Ammon's horn (tissue), 1 donor: ENCODE data around the gene PICK1.

Source experiments
- DNase-seq: peaks from one replicate; pipeline ENCODE4 v3.0.0-alpha.2; 2016; ENCODE audit warnings: low spot score

Gene PICK1

DNA sequence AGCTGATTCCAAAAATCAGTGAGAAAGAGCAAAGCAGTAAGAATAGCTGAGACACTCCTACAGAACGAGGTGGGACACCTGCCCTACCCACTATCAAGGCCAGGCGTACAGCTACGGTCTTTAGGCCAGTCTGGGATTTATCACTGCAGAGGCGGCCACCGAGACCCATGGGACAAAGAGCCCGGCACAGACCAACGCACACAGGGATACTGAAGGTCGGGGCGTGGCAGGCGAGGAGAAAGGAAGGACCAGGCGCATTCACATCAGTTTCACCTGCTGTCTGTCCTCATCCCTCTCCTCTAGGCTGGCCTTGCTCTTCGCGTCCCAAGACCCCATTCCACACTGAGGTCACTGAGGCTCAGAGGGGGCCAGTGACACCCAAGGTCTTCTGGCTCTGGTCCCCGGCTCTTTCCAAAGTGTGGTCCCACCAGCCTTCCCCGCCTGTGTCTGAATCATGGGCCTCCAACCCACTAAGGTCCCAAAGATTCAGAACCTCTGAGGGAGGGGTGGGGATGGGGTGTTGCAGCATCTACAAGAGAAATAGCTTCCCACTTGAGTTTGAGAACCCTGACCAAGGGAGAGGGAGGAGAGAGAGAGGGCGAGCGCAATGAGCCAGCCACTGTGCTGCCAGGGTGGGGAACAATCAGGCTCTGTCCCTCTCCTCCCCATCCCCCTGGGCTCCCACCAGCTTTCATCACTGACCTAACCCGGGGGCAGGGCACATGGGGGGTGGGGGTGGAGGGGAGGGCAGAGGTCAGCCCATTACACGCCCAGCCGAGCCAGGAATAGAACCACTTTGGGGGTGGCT lies 7.2 kb upstream of the PICK1 start:
- peak; percentile 94 for DNase-seq

DNA sequence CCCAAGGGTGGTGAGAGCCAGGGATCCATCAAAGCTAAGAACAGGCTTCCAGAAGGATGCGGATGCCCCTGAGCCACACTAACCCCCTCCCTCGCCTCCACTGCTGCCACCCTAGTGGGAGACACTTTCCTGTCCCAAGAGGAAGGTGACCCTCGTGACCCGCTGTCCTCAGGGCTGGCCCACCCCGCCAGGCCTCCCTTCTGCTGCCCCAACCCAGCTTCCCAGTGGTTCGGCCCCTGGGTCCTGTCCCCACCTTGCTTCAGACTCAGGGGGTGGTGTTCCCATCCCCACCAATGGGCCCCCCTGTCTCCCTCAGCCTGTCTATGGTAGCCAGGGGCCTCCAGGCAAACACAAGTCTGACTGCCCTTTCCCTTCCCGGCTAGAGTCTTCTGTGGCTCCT lies 6.5 kb upstream of the PICK1 start:
- no peak for DNase-seq

DNA sequence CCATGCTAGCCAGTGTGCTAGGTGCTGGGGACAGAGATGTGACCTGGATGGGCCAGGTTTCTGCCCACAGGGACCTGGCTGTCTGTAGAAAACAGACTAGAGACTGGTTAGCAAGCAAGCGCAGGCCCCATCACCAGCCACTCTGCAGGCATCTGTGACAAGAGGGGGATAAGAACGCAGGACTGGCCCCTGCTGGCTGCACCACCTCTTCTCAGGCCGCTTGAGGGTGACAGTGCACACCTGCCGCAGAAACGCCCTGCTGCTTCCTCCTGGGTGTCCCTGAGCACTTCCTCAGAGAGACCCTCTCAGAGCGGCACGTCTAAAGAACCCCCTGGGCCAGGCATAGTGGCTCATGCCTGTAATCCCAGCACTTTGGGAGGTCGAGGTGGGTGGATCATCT lies 5.9 kb upstream of the PICK1 start:
- DNase-seq = no peak

DNA sequence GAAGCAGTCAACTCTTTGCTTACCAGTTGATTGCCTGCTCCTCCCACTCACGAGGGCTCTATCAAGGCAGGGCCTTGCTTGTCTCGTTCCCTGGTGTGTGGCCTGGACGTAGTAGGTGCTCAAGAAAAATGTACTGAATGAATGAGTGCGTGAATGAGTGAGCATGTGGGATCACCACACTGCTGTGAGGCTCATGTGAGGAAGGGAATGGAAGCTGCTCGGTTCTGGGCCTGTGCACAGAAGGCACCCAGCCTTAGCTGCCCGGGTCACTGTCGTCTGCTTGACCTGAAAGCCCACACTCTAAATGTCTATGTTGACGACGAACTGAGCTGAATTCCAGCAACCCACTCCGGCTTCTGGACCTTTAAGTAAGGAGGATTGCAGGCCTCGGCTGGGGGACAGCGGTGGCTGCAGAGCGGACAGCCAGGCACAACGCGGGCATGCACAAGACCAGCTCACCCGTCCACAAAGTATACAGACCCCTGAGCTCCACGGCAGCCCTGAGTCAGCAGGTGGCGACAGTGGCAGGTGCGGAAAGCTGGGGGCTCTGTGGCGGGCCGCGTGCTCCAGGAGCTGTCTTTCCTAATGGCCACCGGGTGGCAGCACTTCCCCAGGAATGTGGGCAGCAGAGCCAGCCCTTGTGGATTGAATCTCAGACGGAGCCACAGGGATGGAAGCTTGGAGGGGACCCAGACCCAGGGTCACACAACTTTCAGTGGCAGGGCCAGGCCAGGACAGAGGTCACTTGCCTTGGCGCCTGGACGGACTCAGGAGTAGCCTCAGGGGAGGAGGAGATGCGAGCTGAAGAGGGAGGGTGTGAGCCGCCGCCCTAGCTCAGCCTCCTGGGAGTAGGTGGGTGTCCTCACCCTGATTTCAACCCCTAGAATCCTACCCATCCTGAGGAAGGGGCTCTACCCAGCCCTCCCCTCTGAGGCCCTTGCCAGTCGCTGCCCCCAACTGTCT lies 5.0 kb upstream of the PICK1 start:
- peak; percentile 95 for DNase-seq

DNA sequence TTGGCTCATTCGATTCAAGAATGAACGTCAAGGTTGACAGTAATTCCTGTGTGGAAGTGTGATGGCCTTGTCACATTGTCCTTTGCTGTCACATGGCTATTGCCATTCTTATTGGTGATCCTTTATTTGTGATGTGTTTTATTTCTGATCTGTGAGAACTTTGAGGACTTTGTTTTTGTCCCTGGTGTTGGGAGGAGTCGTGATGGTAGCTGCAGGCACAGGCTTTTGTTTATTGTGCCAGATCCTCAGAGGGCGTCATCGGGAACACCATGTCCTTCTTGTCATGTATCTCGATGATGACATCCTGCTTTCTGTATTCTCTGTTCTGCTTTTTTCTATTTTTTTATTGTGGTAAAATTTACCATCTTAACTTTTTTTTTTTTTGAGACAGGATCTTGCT lies 5.6 kb downstream of the PICK1 start:
- DNase-seq = peak; percentile 92

DNA sequence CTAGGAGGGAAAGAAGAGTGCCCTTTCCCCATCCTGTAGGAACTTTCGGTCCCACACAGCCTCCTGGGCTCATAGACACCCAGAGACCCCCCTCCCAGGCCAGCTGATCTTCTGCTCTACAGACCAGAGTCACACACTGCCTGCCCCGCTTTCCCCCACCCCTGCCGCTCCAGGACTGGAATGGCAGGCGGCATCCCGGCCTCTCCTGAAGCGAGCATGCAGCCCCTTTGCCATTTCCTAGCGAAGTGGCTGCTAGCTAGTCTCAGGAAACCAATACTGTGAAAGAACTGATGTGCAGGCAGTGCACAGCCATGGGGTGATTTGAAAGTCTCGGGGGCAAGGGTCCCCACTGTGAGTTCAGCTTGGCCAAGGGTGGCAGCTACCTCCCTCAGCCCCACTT lies 8.3 kb downstream of the PICK1 start:
- DNase-seq = no peak

DNA sequence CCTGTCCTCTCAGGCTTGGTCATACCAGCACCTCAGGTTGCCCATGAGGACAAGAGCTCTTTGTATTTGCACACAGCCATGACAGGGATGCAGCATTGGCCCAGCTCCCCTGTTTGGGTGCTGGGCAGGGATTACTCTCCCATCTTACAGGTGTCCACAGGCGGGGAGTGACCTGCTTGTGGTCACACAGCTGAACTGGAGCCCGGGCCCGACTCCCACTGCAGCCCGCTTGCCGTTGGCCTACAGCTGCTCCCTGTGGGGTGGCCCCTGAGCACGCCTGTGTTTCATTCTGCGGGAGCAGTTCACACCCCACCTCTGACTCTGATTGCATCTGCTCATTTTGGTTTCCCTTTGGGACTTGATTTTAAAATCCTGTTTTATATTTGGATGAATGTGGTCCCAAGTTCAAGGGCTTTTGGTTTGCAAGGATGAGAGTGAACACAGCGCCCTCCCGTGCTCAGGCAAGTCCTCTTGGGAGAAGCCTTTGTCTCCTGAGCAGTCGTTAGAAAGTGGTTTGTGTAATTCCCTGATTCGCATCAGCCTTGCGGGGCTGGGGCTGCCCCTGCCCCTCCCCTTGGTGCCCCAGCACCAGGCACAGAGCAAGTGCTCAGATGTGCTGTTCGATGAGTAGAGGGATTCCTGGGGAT lies 9.3 kb downstream of the PICK1 start:
- no peak for DNase-seq

DNA sequence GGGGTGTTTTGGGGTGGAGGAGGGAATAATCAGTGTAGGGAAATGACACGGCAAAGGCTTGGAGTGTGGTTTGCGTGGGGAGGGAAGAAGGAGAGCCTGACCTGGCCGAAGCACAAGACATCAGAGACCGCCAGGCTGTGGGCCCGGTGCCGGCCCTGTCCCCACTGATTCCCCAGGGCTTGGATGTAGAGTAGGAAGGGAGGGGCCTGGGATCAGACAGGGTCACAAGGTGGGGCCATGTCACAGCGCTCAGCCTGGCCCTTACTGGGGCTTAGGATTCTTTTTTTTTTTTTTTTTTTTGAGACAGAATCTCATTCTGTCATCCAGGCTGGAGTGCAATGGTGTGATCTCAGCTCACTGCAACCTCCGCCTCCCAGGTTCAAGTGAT lies 9.8 kb downstream of the PICK1 start:
- DNase-seq = no peak

DNA sequence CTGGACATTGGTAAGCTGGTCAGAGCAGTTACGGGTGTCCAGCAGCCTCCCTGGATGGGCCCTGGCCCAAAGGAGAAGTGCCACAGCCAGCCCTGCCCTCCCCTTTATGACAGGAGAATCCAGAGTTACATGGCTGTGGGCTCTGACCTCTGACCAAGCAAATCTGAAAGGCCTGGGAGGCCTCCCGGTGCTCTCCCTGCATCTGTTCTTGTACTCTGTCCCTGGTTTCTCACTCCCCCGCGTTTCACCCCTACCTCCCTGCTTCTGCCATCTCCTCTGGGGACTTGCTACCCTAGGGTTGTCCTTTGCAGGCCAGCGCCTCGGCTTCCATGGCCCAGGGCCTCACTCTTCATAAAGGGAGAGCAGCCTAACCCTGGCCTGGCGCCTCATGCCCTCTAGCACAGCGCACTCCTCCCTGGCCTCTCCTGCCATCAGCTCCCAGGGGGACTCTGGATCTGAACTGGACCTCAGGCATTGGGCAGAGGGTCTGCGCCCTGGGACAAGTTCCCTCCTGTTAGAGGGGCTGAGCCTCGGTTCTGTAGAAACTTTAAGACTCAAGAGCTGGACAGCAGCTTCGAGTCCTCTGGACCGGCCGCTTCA lies 10.7 kb downstream of the PICK1 start:
- no peak for DNase-seq

DNA sequence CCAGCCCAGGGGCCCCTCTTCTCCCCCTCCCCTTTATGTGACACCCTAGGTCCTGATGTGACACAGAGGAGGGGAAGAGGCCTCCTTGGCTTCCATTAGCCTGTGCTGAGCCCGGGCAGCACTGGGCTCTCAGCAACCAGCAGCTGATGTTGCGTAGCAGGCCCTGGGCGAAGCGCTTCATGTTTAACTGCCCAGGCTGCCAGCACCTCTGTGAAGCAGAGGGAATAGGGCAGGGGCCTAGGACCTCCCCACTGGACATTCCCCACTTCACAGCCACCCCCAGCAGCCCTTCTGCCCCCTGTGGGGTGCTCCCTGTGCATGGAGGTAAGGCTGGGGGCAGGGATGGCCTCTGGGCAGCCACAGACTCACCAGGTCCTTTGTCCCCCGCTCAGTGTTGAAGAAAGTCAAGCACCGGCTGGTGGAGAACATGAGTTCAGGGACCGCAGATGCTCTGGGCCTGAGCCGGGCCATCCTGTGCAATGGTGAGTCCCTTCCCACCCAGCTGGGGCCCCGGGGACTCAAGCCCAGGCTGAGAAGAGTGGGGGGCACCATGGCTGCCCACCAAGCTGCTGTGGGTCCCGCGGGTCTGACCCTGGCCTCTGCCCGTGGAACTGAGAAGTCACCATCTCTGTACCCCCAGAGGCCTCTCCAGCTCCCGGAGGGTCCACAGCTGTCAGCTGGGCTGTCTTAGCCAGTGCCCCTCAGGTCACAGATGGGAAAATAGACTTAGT lies 11.6 kb downstream of the PICK1 start:
- no peak for DNase-seq

DNA sequence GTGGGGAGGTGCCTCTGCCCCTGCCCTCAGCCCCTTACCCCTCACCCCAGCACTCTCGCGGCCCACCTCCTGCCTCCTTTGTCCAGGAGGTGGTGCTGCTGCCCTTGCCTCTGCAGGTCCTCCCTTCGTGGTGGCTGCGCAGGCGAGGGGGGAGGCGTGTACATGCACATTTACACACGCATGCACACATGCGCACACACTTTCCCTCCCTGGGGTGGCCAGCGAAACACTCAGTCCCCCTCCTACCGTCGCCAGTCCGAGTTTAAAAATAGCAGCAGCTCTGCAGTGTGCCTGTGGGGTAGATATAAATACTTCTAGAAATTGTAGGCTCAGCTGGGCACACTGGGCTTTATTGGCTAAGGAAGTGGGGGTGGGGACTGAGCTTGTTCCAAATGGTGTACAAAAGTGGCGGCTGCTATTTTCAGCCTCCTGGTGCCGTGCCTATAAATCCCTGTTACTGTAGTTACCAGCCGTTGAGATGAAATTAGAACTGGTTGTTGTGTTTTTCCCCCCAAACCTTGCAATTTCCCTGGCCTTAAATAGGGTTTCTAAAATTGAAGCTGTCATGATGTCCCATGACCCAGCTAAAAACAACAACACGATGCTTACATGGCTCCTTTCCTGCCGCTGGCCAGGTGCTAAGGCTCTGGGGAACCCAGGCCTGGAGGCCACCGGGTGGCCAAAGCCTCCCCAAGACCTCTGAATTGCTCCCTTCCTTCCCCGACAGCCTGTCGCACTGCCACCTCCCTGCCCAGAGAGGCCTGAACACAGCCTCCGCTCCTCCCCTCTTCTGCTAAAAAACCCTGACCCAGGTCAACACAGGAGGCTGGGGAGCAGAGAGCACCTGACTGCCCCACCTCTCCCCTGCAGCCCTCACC lies 12.4 kb downstream of the PICK1 start:
- DNase-seq = peak; percentile 91

DNA sequence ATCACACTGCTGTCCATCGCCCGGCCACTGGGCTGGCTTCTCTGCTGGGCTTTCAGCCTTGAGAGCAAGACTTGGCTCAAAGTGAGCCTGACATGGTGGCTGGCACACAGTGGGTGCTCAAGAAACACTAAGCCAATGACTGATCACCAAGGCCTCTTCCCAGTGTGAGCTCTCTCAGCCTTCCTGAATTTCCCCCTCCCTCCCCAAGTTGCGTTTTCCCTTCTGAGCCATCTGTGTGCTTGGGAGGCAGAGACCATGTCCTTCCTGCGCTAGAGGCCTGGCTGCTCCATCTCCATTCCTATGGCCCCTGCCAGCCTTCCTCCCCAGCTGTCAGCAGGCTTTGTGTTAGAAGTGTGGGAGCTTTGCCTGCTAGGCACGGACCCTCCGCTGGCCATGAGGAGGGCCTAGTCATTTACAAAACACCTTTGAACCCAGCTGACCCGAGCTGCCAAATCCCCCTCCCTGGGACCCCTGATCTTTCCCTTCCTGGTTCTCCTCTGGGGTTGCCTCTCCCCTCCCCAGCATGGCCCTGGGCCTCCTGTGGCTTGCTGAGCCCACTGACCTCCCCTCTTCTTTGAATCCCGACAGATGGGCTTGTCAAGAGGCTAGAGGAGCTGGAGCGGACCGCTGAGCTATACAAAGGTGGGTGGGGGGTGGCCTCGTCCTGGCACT lies 13.2 kb downstream of the PICK1 start:
- DNase-seq = no peak

DNA sequence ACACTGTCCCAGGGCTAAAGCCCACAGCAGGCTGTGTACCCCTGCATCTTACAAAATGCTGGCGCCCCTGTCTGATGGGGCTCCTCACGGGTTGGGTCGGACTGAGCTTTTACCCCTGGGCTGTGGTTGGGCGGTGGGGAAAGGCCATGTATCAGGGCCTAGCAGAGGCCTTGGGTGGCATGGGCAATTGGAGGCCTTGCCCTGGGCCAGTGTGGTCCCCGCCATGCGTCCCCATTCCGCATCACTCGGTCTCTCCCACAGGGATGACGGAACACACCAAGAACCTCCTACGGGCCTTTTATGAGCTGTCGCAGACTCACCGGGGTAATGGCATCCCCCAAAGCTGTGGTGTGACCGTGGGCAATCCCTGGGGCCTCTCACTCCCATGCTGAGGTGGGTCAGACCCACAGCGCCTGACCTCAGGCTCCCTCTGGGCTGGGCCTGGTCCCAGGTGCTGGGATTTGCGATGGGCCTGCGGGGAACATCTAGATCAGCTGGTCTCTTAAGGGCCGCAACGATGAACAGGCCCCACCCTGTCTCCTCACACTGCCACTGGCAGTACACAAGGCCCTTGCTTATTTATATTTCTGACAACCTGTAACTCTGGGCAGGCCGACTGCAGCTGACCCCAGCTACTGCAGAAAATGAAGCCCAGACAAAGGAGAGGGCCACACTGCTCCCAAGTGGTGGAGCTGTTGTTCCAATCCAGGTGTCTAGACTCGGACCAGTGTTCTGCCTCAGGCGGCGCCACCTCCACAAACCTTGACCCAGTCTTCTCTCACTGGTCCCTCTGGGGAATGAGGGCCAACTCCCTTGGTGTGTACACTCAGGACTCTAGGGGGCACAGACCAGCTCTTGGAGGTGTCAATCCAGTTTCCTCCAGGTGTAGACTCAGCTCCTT lies 14.5 kb downstream of the PICK1 start:
- DNase-seq = no peak

DNA sequence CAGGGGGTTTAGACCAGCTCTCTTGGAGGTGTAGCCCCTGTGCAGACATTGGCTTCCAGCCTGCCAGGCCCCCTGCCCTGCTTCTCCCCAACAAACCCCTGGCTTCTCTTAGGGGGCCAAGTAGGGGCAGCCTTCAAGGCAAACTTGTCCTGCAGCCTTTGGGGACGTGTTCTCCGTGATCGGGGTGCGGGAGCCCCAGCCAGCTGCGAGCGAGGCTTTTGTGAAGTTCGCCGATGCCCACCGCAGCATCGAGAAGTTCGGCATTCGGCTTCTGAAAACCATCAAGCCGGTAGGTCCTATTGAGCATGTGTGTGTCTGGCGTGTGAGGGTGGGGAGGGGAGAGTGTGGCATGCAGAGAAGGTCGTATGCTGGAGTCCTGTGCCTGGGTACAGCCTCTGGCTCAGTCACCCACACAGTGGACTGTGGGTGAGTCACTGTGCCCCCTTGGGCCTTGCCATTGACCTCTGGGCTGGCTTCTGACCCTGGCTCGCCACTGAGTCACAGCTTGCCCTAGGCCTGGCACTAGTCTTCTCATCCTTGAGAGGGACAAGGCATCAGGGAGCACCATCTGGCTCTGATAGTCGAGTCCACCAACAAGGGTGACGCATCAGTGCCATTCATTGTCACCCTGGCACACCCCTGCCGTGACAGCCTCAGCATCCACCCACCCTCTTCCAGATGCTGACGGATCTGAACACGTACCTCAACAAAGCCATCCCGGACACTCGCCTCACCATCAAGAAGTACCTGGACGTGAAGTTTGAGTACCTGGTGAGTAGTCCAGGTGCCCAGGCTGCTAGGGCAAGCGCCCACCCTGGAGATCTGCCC lies 15.3 kb downstream of the PICK1 start:
- DNase-seq = no peak

DNA sequence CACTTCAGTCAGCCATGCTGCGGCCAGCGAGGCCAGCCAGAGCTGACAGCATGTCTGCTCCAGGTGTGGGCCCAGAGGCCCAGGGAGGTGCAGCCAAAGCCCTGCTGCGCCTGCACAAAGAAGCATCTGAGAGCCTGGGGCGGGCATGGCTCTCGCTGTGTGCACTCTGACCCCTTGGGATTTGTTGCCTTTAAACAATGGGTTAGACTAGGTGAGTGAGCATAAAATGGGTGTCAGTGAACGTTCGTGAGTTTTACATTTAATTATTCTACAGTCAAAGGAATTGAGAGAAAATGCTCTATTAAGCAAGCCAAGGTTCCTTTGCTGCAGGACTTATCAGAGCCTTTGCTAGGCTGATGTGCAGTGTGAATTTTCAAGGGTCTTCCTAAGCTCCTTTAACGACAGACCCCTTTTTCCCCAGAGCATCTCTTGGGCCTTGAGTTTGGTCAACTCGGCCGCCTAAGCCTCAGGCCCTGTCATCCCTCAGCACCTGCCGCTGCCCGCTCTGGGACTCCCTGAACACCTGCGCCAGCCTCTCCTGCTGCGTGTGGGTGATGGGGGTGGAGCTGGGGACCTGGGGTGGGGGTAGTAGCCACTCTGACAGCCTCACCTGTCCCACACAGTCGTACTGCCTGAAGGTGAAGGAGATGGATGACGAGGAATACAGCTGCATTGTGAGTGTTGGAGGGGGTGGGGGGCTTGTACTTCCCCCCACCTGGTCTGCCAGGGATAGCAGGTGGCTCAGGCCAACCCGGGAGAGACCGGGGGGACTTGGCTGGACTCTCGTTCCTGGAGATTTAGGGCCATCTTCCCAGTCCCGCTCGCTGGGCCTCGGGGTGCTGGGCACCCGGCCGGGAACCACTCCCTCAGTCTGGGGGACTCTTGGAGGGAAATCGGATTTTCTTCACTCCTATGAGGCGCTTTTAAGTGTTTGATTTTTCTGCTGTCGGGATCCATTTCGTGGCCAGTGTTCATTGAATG lies 16.2 kb downstream of the PICK1 start:
- no peak for DNase-seq

DNA sequence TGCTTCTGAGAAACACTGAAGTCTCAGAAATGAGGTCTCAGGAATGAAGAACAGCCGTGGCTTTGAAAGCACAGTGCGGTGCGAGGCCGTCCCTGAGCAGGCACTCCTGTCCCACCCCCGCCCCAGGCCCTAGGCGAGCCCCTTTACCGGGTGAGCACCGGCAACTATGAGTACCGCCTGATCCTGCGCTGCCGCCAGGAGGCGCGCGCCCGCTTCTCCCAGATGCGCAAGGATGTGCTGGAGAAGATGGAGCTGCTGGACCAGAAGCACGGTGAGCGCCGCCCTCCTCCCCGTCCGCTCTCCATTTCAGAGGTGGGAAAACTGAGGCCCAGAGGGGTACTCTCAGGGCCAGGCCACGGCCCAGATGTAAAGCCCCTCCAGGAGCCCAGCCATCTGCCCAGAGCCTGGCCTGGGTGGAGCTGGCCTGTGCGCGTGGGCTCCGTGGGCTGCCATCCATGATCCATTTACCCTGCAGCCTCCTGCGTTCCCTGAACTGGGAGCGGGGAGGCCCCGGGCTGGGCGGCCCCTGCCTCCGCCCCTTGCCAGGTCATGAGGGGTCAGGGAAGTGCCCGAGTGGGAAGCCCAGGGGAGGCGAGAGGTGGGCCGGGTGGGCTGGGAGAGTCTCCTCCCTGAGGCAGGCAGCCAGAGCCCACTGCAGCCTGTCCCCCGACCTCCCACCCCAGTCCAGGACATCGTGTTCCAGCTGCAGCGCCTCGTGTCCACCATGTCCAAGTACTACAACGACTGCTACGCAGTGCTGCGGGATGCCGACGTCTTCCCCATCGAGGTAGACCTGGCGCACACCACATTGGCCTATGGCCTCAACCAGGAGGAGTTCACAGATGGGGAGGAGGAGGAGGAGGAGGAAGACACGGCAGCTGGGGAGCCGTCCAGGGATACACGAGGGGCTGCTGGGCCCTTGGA lies 17.2 kb downstream of the PICK1 start:
- DNase-seq = no peak
